Gastroesophageal sphincter (tissue), 3 donors: ENCODE data around the gene BAIAP2.

Source experiments
- POLR2A ChIP-seq, 2 donors: fragments of 450-650 bp; IDR thresholded peaks; one replicate each; pipeline ENCODE4 v1.6.1; 2017; ENCODE audit warnings: antibody characterized with exemption in 2 of 2, mild to moderate bottlenecking in 2 of 2, moderate library complexity in 1 of 2
- TF ChIP-seq, protein P1 (sequence below), 4 experiments: fragments of 200-600 bp in 2 of 4; fragments of 450-650 bp in 2 of 4; sonication (generic) in 1 of 4; IDR thresholded peaks; one replicate each; pipeline ENCODE4 v1.5.1; 2017 to 2019; ENCODE audit warnings: antibody characterized with exemption in 4 of 4, mild to moderate bottlenecking in 2 of 4, moderate library complexity in 2 of 4

DNA sequence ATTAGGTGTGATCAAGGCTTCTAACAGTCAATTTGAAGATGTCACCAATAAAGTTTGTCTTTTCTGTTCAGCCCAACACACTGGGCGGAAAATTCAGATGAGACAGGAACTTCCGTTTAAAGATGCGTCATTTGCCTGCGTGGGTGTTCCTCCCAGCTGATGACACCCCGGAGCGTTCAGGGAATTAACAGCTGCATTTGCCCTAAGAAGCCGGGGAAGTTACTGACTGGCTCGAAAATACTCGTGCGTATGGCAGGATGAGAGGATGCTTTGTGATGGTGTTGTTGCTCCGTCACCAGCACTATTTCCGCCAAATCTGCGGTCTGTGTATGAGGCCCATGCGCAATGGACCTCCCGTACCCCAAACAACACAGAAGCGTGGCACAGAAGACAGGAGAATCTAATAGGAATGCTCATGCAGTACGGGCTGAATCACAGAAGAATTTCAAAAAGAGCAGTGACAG lies 118.4 kb downstream of the BAIAP2 start:
- TF ChIP-seq POLR2A (IDR thresholded peaks at IDR 0.05) = no peak
- TF ChIP-seq, protein P1, sequence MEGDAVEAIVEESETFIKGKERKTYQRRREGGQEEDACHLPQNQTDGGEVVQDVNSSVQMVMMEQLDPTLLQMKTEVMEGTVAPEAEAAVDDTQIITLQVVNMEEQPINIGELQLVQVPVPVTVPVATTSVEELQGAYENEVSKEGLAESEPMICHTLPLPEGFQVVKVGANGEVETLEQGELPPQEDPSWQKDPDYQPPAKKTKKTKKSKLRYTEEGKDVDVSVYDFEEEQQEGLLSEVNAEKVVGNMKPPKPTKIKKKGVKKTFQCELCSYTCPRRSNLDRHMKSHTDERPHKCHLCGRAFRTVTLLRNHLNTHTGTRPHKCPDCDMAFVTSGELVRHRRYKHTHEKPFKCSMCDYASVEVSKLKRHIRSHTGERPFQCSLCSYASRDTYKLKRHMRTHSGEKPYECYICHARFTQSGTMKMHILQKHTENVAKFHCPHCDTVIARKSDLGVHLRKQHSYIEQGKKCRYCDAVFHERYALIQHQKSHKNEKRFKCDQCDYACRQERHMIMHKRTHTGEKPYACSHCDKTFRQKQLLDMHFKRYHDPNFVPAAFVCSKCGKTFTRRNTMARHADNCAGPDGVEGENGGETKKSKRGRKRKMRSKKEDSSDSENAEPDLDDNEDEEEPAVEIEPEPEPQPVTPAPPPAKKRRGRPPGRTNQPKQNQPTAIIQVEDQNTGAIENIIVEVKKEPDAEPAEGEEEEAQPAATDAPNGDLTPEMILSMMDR (IDR thresholded peaks at IDR 0.05) = no peak
